ENCODE measurements around the gene FAM20B.

Gene FAM20B

GRCh38 chr1:179012038-179012437 is 13.7 kb upstream of the FAM20B start:
- no peak for TF ChIP-seq CTCF (IDR thresholded peaks at IDR 0.05; ENCODE audit: low read depth, low read length)

GRCh38 chr1:179014123-179014522 is 11.6 kb upstream of the FAM20B start:
- no peak overlapping the region for H3K4me3 ChIP-seq (ENCODE audit: low read depth, low read length)
- no peak for TF ChIP-seq CTCF (IDR thresholded peaks at IDR 0.05; ENCODE audit: low read depth, low read length)

More at GRCh38 chr1:179012038-179012437, 13.7 kb upstream of the FAM20B start:
- H3K4me3 ChIP-seq (ENCODE audit: low read depth, low read length): no peak overlapping the region

GRCh38 chr1:179015396-179015795 is 10.3 kb upstream of the FAM20B start:
- H3K4me3 ChIP-seq (ENCODE audit: low read depth, low read length): no peak overlapping the region
- no peak for TF ChIP-seq CTCF (IDR thresholded peaks at IDR 0.05; ENCODE audit: low read depth, low read length)

- no peak overlapping the region for H3K4me3 ChIP-seq (ENCODE audit: low read depth, low read length)
Observed at GRCh38 chr1:179016706-179017382, 8.8 kb upstream of the FAM20B start.

GRCh38 chr1:179017383-179018326 is 8.0 kb upstream of the FAM20B start:
- TF ChIP-seq CTCF (IDR thresholded peaks at IDR 0.05; ENCODE audit: low read depth, low read length): no peak
- H3K4me3 ChIP-seq (ENCODE audit: low read depth, low read length): no peak overlapping the region

More at GRCh38 chr1:179016706-179017382, 8.8 kb upstream of the FAM20B start:
- no peak for TF ChIP-seq CTCF (IDR thresholded peaks at IDR 0.05; ENCODE audit: low read depth, low read length)

- 0 out of 2 replicates have a peak overlapping the region, but pooled peaks have one; percentile 0 for H3K4me3 ChIP-seq (ENCODE audit: low read depth, low read length)
- TF ChIP-seq CTCF (IDR thresholded peaks at IDR 0.05; ENCODE audit: low read depth, low read length): no peak
Observed at GRCh38 chr1:179021873-179022272, 3.8 kb upstream of the FAM20B start.
